NCI-H748 treated with DMSO at 0.1 percent for 48 hours (cell line): Measurements from ENCODE around the gene DNMT1.
A peak's percentile ranks its signal among the peaks of the same experiment; 100 is the strongest.

Experiments
- DNase-seq: peaks from one replicate; lab custom pipeline; 2025; lab: John Stamatoyannopoulos, UW

The DNMT1 gene

DNA sequence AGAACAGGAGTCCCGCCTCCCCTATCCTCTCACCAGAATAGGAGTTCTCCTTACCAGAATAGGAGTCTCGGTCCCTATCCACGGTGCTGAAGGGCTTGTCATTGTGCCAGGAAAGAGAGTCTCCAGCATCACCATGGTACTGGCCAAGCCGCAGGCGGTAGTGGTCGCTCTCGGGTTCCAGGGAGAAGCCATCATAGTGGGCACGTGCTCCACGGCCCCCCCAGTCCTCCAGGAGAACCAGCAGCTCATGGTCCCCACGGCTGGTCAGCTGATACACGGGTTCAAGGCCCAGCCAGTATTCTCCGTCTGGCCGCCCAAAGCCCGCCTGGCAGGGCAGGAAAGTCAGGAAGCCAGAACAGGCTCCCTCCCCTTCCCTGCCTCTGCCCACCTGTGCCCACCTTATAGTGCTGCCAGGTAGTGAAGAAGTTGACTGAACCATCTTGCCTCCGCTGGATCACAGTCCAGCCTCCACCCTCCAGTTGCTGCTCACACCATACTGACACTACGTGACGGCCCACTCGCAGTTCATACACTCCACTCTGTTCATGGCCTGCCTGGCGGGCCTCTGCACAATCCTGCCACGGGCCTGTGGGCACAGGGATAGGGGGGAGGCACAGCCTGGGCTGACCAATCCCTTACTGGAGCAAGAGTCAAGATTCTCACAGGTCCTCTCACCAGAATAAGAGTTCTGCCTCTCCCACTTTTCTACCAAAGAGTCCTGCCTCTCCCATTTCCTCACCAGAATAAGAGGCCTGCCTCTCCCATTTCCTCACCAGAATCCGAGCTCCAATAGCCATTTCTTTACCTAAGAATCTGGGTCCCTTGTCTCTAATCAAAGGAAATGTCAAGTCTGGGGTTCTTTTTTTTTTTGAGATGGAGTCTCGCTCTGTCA, 101.2 kb downstream of the DNMT1 start:
- no peak for DNase-seq

DNA sequence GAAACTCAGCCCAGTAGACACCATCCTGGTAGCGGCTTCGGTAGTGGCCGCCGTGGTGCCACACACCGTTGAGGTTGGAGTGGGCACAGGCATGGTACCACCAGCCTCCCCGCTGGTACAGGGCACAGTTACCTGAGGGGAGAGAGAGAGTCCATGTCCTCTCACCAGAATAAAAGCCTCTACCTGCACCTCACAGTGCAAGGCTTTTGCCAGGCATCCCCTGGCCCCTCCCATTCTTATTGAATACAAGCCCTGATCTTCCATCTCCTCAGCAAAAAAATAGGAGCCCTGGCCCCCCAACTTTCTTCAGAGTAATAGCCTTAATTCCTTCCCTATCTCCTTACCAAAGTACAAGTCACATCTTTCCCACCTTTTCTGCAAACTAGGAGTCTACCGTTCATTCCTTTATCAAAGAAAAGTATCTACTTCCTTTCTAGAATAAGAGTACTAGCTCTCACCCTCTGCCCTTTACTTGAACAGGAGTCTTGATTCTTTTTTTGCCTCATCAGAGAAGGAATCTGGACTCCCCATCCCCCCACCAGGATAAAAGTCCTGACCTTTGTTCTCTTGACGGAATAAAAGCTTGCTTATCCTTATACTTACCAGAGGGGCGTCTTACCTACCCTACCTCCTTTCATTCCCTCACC, 102.0 kb downstream of the DNMT1 start:
- no peak for DNase-seq

DNA sequence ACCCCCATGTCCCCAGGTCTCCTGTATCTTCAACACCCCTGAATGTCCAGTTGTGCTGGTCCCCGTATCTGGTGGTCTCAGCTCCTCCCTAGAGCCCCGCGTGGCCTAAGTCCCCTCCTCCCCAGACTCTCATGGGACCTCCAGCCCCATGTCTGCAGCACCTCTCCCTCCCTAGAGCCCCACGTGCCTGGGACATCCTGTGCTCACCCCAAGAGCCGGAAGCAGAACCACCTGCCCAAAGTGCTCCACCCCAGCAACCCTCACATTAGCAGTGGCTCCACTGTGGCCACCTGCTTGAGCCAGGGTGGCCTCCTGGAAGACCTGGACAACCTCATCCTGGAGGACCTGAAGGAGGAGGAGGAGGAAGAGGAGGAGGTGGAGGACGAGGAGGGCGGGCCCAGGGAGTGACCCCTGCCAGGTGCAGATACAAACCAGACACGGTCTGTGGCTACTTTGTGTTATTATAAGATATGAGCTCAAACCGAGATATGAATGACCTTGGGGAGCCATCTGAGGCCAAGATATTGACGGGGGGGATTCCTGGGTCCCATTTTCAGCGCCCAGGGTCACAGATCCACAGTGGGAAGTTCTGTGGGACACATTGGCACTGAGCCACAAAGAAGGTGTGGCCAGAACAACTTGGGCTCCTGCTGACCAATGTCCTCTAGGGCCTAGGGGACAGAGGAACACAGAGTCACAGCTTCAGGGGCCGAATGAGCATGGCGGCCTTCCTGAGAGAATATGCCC, 102.7 kb downstream of the DNMT1 start:
- DNase-seq, result no peak

DNA sequence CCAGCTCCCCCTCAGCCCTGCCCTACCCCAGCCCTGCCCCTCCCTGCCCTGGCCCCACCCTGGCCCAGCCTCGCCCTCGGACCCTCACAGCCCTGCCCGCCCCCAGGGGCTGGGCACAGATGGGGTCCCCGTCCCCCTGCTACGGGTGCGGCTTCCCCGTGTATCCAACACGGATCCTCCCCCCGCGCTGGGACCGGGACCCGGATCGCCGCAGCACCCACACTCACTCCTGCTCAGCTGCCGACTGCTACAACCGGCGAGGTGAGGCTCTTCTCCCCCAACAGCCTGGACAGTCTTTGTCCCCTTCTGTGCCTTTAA, 103.4 kb downstream of the DNMT1 start:
- DNase-seq, result no peak

DNA sequence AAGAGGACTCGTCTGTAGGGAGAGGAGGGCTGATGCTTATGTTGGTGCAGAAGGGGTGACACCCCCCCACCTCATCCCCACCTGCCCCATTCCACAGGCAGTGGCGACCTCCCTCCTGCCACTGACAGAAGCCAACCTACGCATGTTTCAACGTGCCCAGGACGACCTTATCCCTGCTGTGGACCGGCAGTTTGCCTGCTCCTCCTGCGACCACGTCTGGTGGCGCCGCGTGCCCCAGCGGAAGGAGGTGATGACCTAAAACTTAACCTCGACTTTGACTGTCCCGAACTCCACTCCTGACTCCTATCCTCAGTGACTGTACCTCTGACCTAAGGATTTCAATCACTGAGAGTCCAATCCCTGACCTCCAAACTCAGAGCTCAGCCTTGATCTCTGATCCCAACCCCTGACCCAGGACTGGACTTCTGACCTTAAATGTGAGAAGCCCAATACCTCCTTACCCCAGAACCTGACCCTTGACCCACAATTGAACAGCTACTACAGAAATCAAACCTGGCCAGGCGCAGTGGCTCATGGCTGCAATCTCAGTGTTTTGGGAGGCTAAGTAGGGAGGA, 104.9 kb downstream of the DNMT1 start:
- no peak for DNase-seq

DNA sequence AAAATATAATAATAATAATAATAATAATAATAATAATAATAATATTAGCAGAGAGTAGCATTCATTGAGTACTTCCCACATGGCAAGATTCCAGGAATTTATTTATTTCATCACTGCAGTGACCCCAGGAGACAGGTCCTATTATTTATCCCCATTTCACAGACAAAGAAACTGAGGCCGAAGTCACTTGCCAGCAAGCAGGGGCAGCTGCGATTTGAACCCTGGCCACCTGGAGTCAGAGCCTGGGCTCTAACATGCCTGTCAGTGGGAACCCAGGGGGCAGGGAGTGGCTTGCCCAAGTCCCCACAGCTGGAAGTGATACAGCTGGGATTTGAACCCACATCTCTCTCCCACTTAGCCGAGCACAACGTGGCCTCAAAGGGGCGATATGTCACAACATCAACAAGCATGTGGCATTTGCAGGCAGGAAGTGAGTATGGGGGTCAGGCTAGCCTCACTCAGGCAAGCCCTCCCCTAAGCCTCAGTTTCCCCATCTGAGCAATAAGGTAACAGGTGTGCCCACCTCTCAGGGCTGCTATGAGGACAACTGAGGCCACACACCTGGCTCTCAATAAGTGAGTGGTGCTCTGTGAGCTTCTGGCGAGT, 105.7 kb downstream of the DNMT1 start:
- no peak for DNase-seq

DNA sequence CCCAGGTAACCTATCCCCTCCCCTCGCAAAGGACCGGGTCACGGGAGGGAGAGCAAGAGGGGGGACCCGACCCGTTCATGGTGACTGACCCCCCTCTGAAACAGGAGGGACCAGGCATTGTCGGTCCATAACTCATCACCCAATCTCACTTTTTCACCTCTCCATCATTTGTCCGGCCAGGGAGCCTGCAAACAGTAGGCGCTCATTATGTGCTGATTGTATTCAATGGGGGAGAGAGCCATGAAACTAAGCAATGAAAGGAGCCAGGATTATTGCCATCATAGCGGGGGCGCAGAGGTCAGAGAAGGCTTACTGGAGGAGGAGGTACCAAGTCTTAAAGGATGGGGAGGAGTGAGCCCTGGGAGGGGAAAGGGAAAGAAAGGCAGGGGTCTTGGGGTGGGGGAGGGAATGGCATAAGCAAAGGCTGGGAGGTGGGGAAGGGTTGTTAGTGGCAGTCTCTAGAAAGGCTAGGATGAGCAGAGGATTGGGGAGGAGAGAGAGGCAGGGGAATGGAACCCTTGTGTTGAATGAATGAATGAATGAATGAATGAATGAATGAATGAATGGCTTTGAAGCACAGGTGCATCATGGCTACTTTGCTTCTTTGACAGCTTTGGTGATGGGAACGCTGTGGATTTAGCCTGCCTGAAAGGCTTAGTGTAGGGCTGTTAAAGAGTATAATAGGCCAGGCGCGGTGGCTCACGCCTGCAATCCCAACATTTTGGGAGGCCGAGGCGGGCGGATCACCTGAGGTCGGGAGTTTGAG, 107.3 kb downstream of the DNMT1 start:
- no peak for DNase-seq

DNA sequence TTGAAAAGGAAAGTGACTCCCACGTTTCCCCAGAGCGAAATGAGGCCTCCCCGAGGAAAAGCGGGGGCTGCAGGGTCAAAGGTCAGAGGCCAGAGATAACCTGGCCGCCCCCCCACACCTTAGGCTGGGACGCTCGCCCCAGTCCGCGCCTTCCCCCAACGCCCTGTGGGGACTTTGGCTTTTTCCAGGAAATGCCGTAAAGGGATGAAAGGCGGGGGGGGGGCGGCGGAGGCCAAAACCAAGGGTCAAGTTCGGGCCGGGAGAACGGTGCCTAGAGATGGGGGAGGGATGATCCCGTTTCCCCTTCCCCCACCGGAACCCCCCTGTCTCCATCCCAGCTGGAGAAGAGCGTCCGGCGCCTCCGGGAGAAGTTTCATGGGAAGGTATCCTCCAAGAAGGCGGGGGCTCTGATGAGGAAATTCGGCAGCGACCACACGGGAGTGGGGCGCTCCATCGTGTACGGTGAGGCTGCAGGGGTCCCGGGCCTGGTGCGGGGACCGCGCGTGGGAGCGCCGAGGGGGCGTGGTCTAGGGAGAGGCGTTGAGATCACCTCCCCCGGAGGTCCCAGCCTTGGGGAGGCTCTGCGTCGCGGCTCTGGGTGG, 108.1 kb downstream of the DNMT1 start:
- DNase-seq, result no peak

DNA sequence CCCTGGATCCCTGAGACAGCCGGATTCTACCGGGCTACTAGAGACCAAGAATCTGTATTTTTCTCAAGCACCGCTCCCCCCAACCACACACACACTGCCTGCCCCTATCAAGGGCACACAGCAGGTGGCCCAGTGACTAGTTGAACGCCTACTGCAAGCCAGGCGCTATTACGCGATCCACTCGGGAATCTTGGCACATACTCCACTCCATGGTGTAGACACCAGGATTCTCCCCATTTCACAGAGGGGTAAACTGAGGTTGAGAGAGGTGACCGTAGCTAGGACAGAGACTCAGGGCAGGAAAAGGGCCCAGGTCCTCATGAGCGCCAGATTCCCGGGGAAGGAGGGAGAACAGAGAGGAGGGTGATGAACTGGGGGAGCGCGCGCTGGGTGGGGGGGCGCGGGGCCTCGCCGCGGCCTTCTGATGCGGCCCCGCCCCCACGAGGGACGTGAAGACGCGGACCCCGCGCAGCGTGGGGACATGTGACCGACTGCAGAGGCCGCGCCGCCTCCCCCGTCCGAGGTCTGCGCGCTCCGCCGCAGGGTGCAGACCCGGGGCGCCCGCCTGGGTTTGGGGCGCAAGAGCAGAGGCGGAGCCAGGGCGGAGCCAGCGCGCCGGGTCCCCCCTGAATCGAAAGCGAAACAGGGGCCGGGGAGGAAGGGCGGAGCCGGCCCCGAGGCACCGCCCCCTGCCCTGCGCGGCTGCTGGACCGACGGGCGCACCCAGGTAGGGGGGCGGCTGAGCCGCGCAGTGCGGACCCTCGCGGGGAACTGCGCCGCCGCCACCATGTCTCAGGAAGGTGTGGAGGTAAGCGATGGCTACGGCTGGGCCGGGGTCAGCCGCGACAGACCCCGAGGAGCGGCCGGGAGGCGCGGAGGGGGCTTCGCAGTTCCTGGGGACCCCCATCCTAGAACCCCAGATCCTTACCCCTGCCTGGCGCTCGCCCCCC, 108.8 kb downstream of the DNMT1 start, which contains the start of gene SHFL:
TSS of gene SHFL (plus strand) at position 677 of the 950 bp plus-strand sequence. CDS start at position 788, 111 bp downstream.
- peak; percentile 9 for DNase-seq

DNA sequence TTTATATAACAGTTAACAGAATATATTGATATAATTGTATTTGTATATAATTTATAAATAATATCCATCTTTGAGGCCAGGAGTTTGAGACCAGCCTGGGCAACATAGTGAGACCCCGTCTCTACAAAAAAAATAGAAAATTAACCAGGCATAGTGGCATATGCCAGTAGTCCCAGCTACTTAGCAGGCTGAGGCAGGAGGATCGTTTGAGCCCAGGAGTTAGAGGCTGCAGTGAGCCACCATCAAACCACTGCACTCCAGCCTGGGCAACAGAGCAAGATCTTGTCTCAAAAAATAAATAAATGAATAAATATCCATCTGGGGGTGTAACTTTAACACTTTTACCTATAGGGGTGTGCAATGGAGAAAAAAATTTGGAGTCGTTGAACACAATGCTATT, 110.0 kb downstream of the DNMT1 start:
- no peak for DNase-seq

DNA sequence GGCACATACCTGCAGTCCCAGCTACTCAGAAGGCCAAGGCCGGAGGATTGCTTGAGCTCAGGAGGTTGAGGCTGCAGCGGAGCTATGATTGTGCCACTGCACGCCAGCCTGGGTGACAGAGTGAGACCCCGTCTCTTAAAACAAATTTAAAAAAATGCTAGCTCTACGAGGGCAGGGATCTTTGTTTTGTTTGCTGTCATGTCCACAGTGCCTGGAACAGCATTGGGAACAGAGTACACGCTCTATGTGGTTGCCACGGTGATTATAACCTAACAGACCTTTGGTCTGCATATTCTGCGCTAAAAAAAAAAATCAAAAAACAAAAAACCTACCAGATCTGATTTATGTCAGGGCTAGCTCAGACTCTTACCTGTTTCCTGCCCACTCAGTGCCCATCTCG, 110.8 kb downstream of the DNMT1 start:
- no peak for DNase-seq
